RWPE2 (cell line): Measurements from ENCODE around the gene SMARCC2.

Experiments used
- ATAC-seq: fragments of 200-7000 bp; cut with Tn5 transposase; 3 replicates; pipeline ENCODE4 v1.9.1; 2021; ENCODE audit warnings: low read depth
- DNase-seq: peaks from one replicate; pipeline ENCODE4 v3.0.0-alpha.2; 2020; ENCODE audit warnings: low spot score
- H3K27ac ChIP-seq: fragments of 450-650 bp; 2 replicates; pipeline ENCODE4 v1.5.1; 2017; ENCODE audit warnings: mild to moderate bottlenecking; ENCODE audit not compliant: poor library complexity, severe bottlenecking
- H3K27me3 ChIP-seq: fragments of 250-450 bp; sonication (Bioruptor Pico); 2 replicates; pipeline ENCODE4 v1.5.1; 2021; ENCODE audit warnings: mild to moderate bottlenecking, moderate library complexity; ENCODE audit not compliant: insufficient read depth, poor library complexity, severe bottlenecking
- H3K36me3 ChIP-seq: fragments of 250-450 bp; sonication (Bioruptor Pico); 2 replicates; pipeline ENCODE4 v1.5.1; 2020; ENCODE audit warnings: low read depth, mild to moderate bottlenecking, moderate library complexity
- H3K4me1 ChIP-seq: fragments of 250-450 bp; sonication (Bioruptor Pico); 2 replicates; pipeline ENCODE4 v1.5.1; 2021; ENCODE audit warnings: mild to moderate bottlenecking, moderate library complexity; ENCODE audit not compliant: insufficient read depth, poor library complexity, severe bottlenecking
- H3K4me3 ChIP-seq: fragments of 250-450 bp; sonication (Bioruptor Pico); 2 replicates; pipeline ENCODE4 v1.5.1; 2021; ENCODE audit warnings: mild to moderate bottlenecking, moderate library complexity; ENCODE audit not compliant: severe bottlenecking
- H3K9me3 ChIP-seq: fragments of 250-450 bp; sonication (Bioruptor Pico); 2 replicates; pipeline ENCODE4 v1.5.1; 2021; ENCODE audit warnings: mild to moderate bottlenecking, moderate library complexity; ENCODE audit not compliant: severe bottlenecking
- TF ChIP-seq, protein P1 (sequence below): fragments of 450-650 bp; IDR thresholded peaks from one replicate; pipeline ENCODE4 v1.5.1; 2017; ENCODE audit warnings: mild to moderate bottlenecking, moderate library complexity; ENCODE audit not compliant: poor library complexity, severe bottlenecking

Gene SMARCC2

DNA sequence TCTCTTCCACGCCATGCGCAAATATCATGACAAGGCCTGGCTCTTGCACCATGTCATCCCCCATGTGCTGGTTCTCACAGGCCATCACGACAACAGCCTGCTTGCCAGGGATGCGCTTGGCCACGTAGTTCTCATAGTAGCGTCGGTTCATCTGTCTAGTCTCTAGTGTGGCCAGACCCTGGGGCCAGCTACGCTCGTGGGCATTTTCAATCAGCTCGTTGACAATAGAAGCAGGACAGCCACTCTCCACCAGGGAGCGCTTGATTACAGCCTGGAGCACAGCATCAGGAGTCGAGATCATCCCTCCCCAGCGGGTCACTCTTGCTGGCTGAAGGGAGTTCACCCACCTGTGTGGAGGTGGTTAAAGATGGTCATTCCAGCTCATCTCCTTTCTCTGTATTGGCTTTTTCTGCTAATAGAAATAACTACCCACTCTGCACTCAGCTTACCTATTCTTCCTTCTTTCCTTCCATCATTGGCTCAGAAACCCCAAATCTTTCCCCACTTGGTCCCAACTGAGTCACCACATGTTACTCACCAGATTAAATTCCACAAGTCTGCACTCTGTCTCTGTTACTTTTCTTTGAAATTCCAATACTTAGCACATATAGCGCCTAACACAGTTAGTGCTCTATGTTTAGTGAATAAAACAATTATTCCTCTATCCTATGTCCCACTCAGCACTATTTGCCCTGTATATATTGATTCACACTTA is 17.3 kb upstream of the SMARCC2 start:
- DNase-seq (no peak), ATAC-seq (peak; percentile 68)
- TF ChIP-seq, protein P1, sequence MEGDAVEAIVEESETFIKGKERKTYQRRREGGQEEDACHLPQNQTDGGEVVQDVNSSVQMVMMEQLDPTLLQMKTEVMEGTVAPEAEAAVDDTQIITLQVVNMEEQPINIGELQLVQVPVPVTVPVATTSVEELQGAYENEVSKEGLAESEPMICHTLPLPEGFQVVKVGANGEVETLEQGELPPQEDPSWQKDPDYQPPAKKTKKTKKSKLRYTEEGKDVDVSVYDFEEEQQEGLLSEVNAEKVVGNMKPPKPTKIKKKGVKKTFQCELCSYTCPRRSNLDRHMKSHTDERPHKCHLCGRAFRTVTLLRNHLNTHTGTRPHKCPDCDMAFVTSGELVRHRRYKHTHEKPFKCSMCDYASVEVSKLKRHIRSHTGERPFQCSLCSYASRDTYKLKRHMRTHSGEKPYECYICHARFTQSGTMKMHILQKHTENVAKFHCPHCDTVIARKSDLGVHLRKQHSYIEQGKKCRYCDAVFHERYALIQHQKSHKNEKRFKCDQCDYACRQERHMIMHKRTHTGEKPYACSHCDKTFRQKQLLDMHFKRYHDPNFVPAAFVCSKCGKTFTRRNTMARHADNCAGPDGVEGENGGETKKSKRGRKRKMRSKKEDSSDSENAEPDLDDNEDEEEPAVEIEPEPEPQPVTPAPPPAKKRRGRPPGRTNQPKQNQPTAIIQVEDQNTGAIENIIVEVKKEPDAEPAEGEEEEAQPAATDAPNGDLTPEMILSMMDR: peak; percentile 54
- no peaks in the 10 kb centered on the region for H3K27me3 ChIP-seq
- H3K4me1 ChIP-seq: no peaks in the 10 kb centered on the region
- peaks cover 64% of the 10 kb centered on the region for H3K36me3 ChIP-seq
- H3K27ac ChIP-seq: no peak overlapping the region
- H3K9me3 ChIP-seq: no peaks in the 10 kb centered on the region
- no peak overlapping the region for H3K4me3 ChIP-seq

DNA sequence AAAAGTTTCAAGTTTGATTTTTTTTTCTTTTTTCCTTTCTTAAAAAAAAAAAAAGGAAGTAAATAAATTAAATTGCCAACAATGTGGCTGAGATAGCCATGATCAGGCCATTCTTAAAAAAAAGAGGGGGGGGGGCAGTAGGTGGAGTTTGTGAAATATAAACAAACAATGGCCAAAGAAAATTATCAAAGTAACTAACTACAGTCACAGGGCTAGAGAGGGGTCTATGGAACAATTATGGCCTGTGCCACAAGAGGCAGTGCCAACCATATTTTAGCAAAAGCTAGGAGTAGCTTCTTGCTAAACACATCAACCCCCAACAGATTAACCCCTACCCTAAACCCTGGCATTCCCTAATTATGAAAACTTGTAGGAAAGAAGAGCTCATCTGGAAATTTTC is 16.2 kb upstream of the SMARCC2 start:
- TF ChIP-seq, protein P1: no peak
- H3K4me1 ChIP-seq: no peaks in the 10 kb centered on the region
- no peak overlapping the region for H3K27ac ChIP-seq
- DNase-seq: no peak
- no peaks in the 10 kb centered on the region for H3K9me3 ChIP-seq
- peaks cover 52% of the 10 kb centered on the region for H3K36me3 ChIP-seq
- H3K27me3 ChIP-seq: no peaks in the 10 kb centered on the region
- ATAC-seq: no peak
- no peak overlapping the region for H3K4me3 ChIP-seq

DNA sequence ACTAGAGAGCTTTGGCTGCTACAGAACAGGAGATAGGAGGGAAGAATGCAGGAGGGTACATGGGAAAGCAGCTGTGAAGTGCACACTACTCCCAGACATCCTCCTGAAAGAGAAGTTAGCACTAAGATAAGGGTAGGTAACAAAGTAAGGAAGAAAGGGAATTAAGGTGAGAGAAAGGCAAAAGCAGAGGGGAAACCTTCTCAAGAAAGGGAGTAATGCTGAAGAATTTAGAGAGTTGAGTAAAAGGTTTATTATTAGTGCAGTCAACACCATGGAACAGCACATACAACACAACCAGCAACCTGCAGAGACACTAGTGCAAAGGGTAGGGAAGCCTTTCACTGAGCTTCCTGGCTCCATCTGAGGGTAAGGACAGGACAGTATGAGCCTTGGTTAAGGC is 15.0 kb upstream of the SMARCC2 start:
- no peaks in the 10 kb centered on the region for H3K4me1 ChIP-seq
- DNase-seq (no peak), ATAC-seq (no peak)
- H3K27me3 ChIP-seq: no peaks in the 10 kb centered on the region
- H3K4me3 ChIP-seq: no peak overlapping the region
- TF ChIP-seq, protein P1: no peak
- H3K36me3 ChIP-seq: peaks cover 41% of the 10 kb centered on the region
- H3K27ac ChIP-seq: no peak overlapping the region
- no peaks in the 10 kb centered on the region for H3K9me3 ChIP-seq

DNA sequence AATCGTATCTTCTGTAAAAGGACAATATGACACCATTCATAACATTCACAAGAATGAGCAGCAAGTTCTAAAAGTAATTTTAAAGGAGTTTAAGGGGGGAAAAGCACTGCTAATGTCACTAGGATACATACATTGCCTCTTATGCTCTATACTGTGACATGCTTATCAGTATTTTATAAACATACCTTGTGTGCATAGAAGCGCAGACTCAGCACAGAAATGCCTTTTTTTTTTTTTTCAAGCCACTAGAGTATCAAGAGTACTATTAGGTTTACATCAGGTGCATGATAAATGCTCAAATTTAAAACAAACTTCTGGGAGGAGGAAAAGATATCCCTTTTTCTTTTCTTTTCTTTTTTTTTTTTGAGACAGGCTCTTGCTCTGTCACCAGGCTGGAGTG is 13.6 kb upstream of the SMARCC2 start:
- ATAC-seq (no peak), DNase-seq (no peak)
- TF ChIP-seq, protein P1: no peak
- H3K36me3 ChIP-seq: peaks cover 27% of the 10 kb centered on the region
- H3K4me1 ChIP-seq: no peaks in the 10 kb centered on the region
- no peak overlapping the region for H3K4me3 ChIP-seq
- H3K27me3 ChIP-seq: no peaks in the 10 kb centered on the region
- H3K9me3 ChIP-seq: no peaks in the 10 kb centered on the region
- H3K27ac ChIP-seq: no peak overlapping the region

DNA sequence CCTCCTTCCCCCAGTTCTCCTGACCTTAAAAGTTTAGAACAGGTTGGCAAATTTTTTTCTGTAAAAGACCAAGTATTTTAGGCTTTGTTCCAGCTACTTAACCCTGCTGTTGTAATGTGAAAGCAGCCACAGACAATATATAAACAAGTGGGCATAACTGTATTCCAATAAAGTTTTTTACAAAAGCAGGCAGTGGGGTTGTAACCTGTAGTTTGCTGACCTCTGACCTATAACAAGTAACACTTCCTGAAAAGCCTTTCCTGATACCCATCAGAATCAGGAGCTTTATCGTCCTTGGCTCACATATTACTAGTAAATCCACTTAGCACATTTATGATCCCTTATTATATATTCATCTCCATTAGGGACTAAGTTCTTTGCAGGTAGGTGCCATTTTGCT is 13.1 kb upstream of the SMARCC2 start:
- no peak for ATAC-seq
- peaks cover 23% of the 10 kb centered on the region for H3K36me3 ChIP-seq
- TF ChIP-seq, protein P1: no peak
- no peaks in the 10 kb centered on the region for H3K27me3 ChIP-seq
- no peak for DNase-seq
- no peak overlapping the region for H3K27ac ChIP-seq
- no peaks in the 10 kb centered on the region for H3K9me3 ChIP-seq
- H3K4me1 ChIP-seq: no peaks in the 10 kb centered on the region
- H3K4me3 ChIP-seq: no peak overlapping the region
